Esophagus squamous epithelium (tissue), 4 donors: ENCODE measurements around the gene MED26.

Experiments used
- POLR2A ChIP-seq, 4 donors: fragments of 450-650 bp; IDR thresholded peaks; one replicate each; pipeline ENCODE4 v1.6.1; 2017; ENCODE audit warnings: antibody characterized with exemption in 4 of 4, mild to moderate bottlenecking in 4 of 4, moderate library complexity in 3 of 4
- TF ChIP-seq, protein P1 (sequence below), 6 experiments: fragments of 450-650 bp in 4 of 6; fragments of 200-600 bp in 2 of 6; sonication (generic) in 2 of 6; IDR thresholded peaks; one replicate each; pipeline ENCODE4 v1.5.1; 2016 to 2019; ENCODE audit warnings: antibody characterized with exemption in 6 of 6, mild to moderate bottlenecking in 4 of 6, moderate library complexity in 4 of 6

DNA sequence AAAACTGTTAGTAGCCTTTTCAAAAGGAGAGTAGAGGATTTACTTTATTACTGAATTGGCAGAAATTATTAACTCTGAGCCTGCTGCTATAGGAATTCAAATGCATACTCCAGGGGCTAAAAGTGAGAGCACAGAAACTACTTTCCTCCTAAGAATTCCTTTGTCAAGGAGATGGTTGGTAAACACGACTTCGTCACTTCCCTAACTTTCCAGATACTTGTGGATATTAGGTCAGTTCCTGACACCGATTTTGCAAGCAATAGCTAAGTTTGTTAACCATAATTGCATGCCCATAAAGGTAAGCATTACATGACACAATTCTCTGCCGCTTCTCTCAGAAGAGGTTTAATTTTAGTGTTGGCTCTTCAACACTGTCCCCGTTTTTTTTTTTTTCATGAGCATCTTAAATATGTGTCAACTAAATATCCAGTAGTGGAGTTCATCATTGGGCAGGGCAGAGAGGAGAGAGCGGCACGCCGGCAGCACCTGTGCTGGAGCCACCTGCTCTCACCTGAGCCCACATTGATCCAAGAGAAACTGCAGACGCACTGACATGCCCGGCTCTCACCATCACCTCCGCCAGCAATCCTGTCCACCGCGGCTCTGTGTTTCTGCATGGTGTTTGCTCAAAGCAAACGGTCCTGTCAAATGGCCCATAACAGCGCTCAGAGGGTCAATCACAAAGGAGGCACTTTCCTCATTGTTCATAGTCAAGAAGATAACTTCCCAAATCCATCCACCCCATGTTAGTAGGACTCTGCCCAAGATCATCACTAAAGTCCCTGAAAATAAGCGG lies 2.6 kb downstream of the MED26 start:
- TF ChIP-seq, protein P1, sequence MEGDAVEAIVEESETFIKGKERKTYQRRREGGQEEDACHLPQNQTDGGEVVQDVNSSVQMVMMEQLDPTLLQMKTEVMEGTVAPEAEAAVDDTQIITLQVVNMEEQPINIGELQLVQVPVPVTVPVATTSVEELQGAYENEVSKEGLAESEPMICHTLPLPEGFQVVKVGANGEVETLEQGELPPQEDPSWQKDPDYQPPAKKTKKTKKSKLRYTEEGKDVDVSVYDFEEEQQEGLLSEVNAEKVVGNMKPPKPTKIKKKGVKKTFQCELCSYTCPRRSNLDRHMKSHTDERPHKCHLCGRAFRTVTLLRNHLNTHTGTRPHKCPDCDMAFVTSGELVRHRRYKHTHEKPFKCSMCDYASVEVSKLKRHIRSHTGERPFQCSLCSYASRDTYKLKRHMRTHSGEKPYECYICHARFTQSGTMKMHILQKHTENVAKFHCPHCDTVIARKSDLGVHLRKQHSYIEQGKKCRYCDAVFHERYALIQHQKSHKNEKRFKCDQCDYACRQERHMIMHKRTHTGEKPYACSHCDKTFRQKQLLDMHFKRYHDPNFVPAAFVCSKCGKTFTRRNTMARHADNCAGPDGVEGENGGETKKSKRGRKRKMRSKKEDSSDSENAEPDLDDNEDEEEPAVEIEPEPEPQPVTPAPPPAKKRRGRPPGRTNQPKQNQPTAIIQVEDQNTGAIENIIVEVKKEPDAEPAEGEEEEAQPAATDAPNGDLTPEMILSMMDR (IDR thresholded peaks at IDR 0.05), result no peak
- no peak for TF ChIP-seq POLR2A (IDR thresholded peaks at IDR 0.05)
